Glutamatergic neuron (in vitro differentiated cells): Measurements from ENCODE around the gene MPP4. TPM values are rescaled to one million over a fixed set of nuclear protein-coding genes. Genes with fewer than 3 reads are reported as not detected.

Experiments
- DNase-seq: peaks from one replicate; pipeline ENCODE4 v3.0.0; 2022
- H3K27ac Mint-ChIP-seq: one replicate; pipeline ENCODE4 v1.8.0; 2020; ENCODE audit warnings: mild to moderate bottlenecking, mixed read lengths, inconsistent platforms; ENCODE audit not compliant: unreplicated experiment
- H3K27me3 Mint-ChIP-seq: one replicate; pipeline ENCODE4 v1.8.0; 2020; ENCODE audit warnings: mild to moderate bottlenecking, moderate library complexity, mixed read lengths, inconsistent platforms; ENCODE audit not compliant: unreplicated experiment
- H3K36me3 Mint-ChIP-seq: one replicate; pipeline ENCODE4 v1.8.0; 2020; ENCODE audit warnings: mild to moderate bottlenecking, mixed read lengths, inconsistent platforms; ENCODE audit not compliant: unreplicated experiment
- H3K4me1 Mint-ChIP-seq: one replicate; pipeline ENCODE4 v1.8.0; 2020; ENCODE audit warnings: mild to moderate bottlenecking, low read depth, mixed read lengths, inconsistent platforms; ENCODE audit not compliant: unreplicated experiment
- H3K4me3 Mint-ChIP-seq: one replicate; pipeline ENCODE4 v1.8.0; 2020; ENCODE audit warnings: mild to moderate bottlenecking, mixed read lengths, inconsistent platforms; ENCODE audit not compliant: unreplicated experiment
- H3K9me3 Mint-ChIP-seq: one replicate; pipeline ENCODE4 v1.8.0; 2020; ENCODE audit warnings: mild to moderate bottlenecking, moderate library complexity, mixed read lengths, inconsistent platforms; ENCODE audit not compliant: unreplicated experiment
- CTCF ChIP-seq: fragments of 200-600 bp; sonication (generic); IDR thresholded peaks from one replicate; pipeline ENCODE4 v1.5.0; 2021; ENCODE audit not compliant: partially characterized antibody, unreplicated experiment
- total RNA-seq: library from RNA; stranded (reverse); fragmentation: NEBNext Ultra II Directional; extraction: Animal tissue kit (Norgen Biotek cat#: 25700); gene quantifications from one replicate; pipeline ENCODE4 v1.2.1, GENCODE V29; 2021; ENCODE audit not compliant: unreplicated experiment

MPP4 gene
- total RNA-seq, 1 donor from 2014 or later, result 0.25 TPM

GRCh38 chr2:201697899-201698298, 545 bp downstream of the MPP4 start:
- H3K36me3 Mint-ChIP-seq, result no peaks in the 10 kb centered on the region
- peaks cover 1% of the 10 kb centered on the region for H3K4me1 Mint-ChIP-seq

DNA sequence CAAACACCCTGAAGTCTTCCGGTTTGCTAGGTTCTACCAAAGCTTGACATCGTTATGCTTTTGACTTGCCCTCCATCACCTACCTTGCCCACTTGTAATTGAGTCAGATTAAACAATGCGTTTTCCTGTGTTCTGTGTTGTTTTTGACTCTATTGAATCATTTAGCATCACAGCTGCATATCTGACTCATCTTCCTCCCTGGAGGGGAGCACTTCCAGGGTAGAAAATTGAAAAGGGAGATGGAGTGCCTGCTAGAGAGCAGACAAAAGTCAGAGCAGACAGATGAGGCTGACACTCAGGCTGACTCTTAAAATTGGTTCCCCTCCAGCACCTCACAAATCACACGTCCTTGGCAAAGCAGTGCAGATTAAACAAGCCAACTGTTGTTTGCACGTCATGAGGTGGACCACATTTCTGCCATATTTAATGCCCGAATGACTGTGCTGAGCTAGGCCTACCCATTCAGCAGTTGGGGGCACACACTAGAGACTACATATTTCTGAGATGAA, 2.2 kb downstream of the MPP4 start:
- H3K4me3 Mint-ChIP-seq, result no peak overlapping the region
- no peak overlapping the region for H3K27ac Mint-ChIP-seq
- no peak for DNase-seq
- no peak for TF ChIP-seq CTCF
- no peaks in the 10 kb centered on the region for H3K9me3 Mint-ChIP-seq
- H3K4me1 Mint-ChIP-seq, result peaks cover 1% of the 10 kb centered on the region
- H3K36me3 Mint-ChIP-seq, result no peaks in the 10 kb centered on the region
- H3K27me3 Mint-ChIP-seq, result no peaks in the 10 kb centered on the region

More at GRCh38 chr2:201697899-201698298, 545 bp downstream of the MPP4 start:
- no peaks in the 10 kb centered on the region for H3K9me3 Mint-ChIP-seq
- H3K27ac Mint-ChIP-seq, result no peak overlapping the region
- H3K4me3 Mint-ChIP-seq, result no peak overlapping the region
- TF ChIP-seq CTCF, result no peak
- no peaks in the 10 kb centered on the region for H3K27me3 Mint-ChIP-seq
- no peak for DNase-seq

- Mint-ChIP-seq H3K9me3 (no peaks in the 10 kb centered on the region), H3K27me3 (no peaks in the 10 kb centered on the region), H3K4me3 (no peak overlapping the region), H3K36me3 (no peaks in the 10 kb centered on the region), H3K27ac (no peak overlapping the region), H3K4me1 (peaks cover 6% of the 10 kb centered on the region)
- no peak for DNase-seq
- no peak for TF ChIP-seq CTCF
These were observed 13.3 kb downstream of the MPP4 start for GRCh38 chr2:201685156-201685555.

GRCh38 chr2:201680743-201681142, 17.7 kb downstream of the MPP4 start:
- Mint-ChIP-seq H3K27me3 (no peaks in the 10 kb centered on the region), H3K4me3 (no peak overlapping the region), H3K36me3 (no peaks in the 10 kb centered on the region), H3K9me3 (no peaks in the 10 kb centered on the region), H3K27ac (no peak overlapping the region), H3K4me1 (peaks cover 6% of the 10 kb centered on the region)
- peak; percentile 37 for DNase-seq
- peak; percentile 29 for TF ChIP-seq CTCF

DNA sequence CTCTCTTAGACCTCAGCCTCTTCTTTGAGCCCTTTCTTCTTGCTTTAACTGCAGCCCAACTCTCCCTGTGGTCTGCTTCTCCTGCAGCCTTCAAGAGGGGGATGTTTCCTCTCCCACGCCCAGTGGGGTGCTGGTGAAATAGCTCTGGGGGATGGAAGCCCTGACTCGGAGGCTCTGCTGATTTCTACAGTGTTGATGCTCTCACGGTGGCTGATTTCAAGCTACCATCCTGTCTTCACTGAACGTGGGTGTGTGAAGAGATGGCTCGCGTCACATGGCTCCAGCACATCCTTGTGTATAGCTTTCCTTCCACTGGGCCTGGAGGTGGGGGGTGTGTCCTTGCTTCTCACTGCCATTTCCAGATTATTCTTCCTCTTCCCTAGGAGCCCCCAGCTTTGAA, 20.0 kb downstream of the MPP4 start:
- Mint-ChIP-seq H3K36me3 (no peaks in the 10 kb centered on the region), H3K27me3 (no peaks in the 10 kb centered on the region), H3K4me3 (no peak overlapping the region), H3K27ac (no peak overlapping the region), H3K4me1 (peaks cover 6% of the 10 kb centered on the region), H3K9me3 (no peaks in the 10 kb centered on the region)
- TF ChIP-seq CTCF, result no peak
- DNase-seq, result no peak
